ENCODE data around the gene ETNK2. TPM values are rescaled to one million over a fixed set of nuclear protein-coding genes. Genes with fewer than 3 reads are reported as not detected.

ETNK2 gene, protein sequence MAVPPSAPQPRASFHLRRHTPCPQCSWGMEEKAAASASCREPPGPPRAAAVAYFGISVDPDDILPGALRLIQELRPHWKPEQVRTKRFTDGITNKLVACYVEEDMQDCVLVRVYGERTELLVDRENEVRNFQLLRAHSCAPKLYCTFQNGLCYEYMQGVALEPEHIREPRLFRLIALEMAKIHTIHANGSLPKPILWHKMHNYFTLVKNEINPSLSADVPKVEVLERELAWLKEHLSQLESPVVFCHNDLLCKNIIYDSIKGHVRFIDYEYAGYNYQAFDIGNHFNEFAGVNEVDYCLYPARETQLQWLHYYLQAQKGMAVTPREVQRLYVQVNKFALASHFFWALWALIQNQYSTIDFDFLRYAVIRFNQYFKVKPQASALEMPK
- 12.3 and 15.6 TPM in 2 replicates for total RNA-seq

DNA sequence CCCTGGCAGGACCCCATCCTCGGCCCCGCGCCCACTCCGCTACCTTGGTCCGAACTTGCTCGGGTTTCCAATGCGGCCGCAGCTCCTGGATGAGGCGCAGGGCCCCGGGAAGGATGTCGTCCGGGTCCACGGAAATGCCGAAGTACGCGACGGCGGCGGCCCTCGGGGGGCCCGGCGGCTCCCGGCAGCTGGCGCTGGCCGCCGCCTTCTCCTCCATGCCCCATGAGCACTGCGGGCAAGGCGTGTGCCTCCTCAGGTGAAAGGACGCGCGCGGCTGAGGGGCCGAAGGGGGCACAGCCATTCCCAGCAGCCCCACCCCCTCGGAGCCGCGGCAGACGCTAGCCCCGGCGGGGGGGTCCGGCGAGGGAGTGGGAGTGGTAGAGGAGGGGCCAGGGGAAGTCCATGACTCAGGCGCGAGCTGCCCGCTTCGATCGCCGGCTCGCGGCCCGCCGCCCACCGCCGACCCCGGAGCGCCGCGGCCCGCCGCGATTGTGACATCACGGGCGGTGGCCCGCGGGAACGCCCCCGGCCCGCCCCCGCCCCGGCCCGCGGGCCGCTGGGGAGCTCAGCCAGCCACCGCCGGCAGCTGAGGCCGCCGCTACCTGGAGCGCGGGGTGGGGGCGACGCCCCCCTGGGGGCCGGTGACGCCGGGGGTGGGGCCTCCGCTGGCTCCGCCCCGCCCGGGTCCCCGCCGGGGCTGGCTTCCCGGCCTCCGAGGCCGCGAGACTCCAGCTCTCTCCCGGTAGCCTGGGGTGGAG lies at the start of gene ETNK2:
TSS of gene ETNK2 (minus strand) at position 493 of the 758 bp plus-strand sequence. CDS start at position 301, 192 bp downstream.
- no peak for DNase-seq (ENCODE audit: low read depth)
- TF ChIP-seq, protein P1, sequence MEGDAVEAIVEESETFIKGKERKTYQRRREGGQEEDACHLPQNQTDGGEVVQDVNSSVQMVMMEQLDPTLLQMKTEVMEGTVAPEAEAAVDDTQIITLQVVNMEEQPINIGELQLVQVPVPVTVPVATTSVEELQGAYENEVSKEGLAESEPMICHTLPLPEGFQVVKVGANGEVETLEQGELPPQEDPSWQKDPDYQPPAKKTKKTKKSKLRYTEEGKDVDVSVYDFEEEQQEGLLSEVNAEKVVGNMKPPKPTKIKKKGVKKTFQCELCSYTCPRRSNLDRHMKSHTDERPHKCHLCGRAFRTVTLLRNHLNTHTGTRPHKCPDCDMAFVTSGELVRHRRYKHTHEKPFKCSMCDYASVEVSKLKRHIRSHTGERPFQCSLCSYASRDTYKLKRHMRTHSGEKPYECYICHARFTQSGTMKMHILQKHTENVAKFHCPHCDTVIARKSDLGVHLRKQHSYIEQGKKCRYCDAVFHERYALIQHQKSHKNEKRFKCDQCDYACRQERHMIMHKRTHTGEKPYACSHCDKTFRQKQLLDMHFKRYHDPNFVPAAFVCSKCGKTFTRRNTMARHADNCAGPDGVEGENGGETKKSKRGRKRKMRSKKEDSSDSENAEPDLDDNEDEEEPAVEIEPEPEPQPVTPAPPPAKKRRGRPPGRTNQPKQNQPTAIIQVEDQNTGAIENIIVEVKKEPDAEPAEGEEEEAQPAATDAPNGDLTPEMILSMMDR (conservative IDR thresholded peaks at IDR 0.05; ENCODE audit: low read depth, low read length), result no peak
- H3K4me3 ChIP-seq (ENCODE audit: low read depth, low read length), result peak within 1 kb of the TSS; percentile 64

DNA sequence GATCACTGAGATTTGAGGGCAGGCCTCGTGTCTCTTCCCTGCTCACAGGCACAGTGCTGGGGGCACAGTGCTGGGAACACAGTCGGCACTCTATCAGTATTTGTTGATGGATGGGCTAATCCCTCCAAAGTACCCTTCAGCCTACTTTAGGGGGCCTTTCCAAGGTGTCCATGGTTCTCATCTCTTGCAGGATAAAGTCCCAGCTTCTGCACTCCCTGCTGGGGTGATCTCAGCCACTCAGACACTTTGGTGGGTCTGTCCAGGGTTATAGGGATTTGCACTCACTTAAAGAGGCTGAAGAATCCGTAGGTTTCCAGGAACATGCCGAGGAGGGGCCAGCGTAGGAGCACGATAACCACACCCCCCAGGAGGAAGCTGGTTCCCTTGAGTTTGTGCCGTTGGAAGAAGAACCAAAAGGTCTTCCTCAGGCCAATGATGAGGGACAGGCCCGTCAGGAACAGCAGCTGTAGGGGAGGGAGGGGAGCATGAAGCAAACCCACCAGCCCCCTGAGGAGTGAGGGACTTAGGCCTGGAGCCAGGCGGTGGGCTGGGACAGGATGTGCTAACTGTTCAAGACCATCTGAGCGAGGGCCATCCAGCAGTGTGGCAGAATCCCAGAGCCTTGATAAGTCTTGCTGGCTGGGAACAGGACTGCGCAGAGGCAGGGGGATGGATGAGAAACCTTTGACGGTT lies 49.6 kb upstream of the ETNK2 start:
- TF ChIP-seq, protein P1 (conservative IDR thresholded peaks at IDR 0.05; ENCODE audit: low read depth, low read length), result no peak
- DNase-seq (ENCODE audit: low read depth), result no peak
- no peak overlapping the region for H3K4me3 ChIP-seq (ENCODE audit: low read depth, low read length)

DNA sequence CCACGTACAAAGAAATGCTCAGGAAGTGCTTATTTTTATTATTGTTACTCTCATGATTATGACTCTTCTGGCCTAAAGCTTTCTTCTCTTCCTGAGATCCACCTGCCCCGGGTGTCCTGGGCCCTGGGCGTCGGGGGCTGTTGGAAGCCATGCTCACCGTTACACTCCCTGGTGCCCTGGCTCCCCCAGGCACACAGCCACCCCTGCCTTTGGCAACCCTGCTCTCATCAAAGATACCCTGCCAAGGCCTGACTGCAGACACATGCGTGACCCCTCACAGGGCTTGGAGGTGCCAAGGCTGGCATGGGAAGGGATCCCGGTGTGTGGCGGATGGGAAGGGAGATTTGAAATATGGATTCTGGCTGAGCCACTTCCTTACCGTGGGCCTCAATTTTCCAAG lies 47.7 kb upstream of the ETNK2 start:
- H3K4me3 ChIP-seq (ENCODE audit: low read depth, low read length), result no peak overlapping the region
- TF ChIP-seq, protein P1 (conservative IDR thresholded peaks at IDR 0.05; ENCODE audit: low read depth, low read length), result no peak
- DNase-seq (ENCODE audit: low read depth), result no peak

DNA sequence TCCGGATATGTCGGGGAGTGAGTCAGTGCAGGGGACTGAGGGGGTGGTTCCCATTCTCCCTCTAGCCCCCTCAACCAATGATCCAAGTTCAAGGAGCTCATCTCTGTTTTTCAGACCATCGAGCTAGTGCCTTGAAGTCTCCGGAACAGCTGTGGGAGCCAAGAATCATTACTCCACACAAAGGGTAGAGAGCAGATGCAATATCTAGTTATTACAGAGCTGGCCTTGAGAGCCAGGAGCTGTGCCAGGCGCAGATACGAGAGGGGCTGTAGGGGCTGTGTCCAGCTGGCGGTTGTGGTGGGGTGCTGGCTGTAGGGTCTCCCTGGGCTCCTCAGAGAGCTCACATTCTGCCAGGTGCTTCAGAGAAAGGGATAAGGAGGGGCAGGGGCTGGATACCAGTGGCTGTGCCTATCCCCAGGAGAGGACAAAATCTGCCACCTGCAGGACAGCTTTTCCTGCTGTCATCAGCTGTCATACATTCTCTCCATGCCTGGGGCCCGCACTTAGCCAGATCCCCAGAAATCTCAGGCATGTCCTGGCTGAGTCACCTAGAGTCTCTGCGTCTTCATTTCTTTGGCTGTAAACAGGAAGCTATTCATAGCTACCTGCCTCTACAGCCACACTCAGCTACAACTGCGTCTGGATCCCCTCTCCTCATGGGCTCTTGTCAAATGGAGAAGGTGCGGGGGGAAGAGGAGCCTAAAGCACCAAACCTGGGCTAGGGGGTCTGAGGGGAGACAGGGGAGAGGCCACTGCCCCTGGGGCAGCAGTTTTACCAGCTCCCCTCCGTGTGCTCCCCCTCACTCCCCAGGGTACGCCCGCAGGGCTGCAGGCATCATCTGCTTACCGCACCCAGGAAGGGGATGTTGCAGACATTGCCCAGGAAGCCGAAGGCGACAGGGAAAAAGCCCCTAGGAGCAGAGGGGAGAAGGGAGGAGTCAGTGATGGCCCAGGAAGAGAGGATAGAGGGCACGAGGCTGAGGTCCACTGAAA lies 46.8 kb upstream of the ETNK2 start:
- TF ChIP-seq, protein P1 (conservative IDR thresholded peaks at IDR 0.05; ENCODE audit: low read depth, low read length), result peak; percentile 39
- H3K4me3 ChIP-seq (ENCODE audit: low read depth, low read length), result no peak overlapping the region
- no peak for DNase-seq (ENCODE audit: low read depth)

DNA sequence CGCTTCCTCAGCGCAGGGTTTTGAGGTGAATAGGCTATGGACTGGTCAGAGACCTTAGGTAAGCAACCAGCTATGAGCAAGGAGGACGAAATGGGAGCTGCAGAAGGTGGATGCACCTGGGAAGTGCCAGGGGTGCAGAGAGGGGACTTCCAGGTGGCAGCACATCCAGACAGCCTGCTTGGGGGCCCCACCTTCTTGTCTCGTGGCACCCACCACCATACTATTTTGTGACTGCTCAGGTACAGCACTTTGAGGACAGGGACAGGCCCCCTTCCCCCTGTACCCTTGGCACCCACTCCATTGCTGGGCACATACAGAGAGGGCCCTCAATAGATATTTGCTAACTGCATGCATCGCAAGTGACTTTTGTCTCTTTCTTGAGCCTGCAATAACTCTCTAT lies 45.2 kb upstream of the ETNK2 start:
- no peak overlapping the region for H3K4me3 ChIP-seq (ENCODE audit: low read depth, low read length)
- DNase-seq (ENCODE audit: low read depth), result no peak
- TF ChIP-seq, protein P1 (conservative IDR thresholded peaks at IDR 0.05; ENCODE audit: low read depth, low read length), result no peak
